Bronchial epithelial cell (primary cell): ENCODE results near the gene VPS4A. TPM values are rescaled to one million over a fixed set of nuclear protein-coding genes. Genes with fewer than 3 reads are reported as not detected.
"Not testable (repeated sequence)": the region's sequence is repeated elsewhere in the genome, so short reads cannot be mapped to it uniquely, and the experiment has no call there.

ENCODE experiments used
- DNase-seq: peaks from one replicate; pipeline ENCODE4 v3.0.0-alpha.2; 2010; ENCODE audit warnings: low read depth
- FAIRE-seq: peaks from 2 replicates; lab custom pipeline; 2011; peaks lifted over from hg19 to GRCh38; lab: Jason Lieb, UNC
- H3K27me3 ChIP-seq: 2 replicates; pipeline ENCODE4 v1.5.1; 2011; ENCODE audit warnings: low read length; ENCODE audit not compliant: control insufficient read depth, insufficient read depth
- H3K36me3 ChIP-seq: 2 replicates; pipeline ENCODE4 v1.5.1; 2011; ENCODE audit warnings: low read length; ENCODE audit not compliant: control insufficient read depth, insufficient read depth
- H3K4me3 ChIP-seq: 2 replicates; pipeline ENCODE4 v1.5.1; 2011; ENCODE audit warnings: mild to moderate bottlenecking, low read depth, low read length, control low read depth
- CTCF ChIP-seq: IDR thresholded peaks from 2 replicates; pipeline ENCODE4 v1.5.1; 2011; ENCODE audit warnings: mild to moderate bottlenecking, moderate library complexity, low read length, control low read depth, inconsistent platforms; ENCODE audit not compliant: insufficient read depth, severe bottlenecking
- total RNA-seq: library from RNA; depleted of rRNA; stranded (reverse); fragments of >200 nt; gene quantifications from 2 replicates; pipeline ENCODE4 v1.2.1, GENCODE V29; 2014

VPS4A gene
- total RNA-seq, 1 donor from 2014 or later: 41.9 TPM

GRCh38 chr16:69351309-69352027 lies 40.3 kb downstream of the VPS4A start, which contains the start of gene TMED6:
TMED6 (minus strand) TSS chr16:69351786; CDS start chr16:69351753, 33 bp downstream.
- peaks cover 5% of the 10 kb centered on the region for H3K36me3 ChIP-seq
- no peak for TF ChIP-seq CTCF
- no peak within 1 kb of the TSS for H3K4me3 ChIP-seq
- no peak for DNase-seq
- FAIRE-seq: no peak
- no peaks in the 10 kb centered on the region for H3K27me3 ChIP-seq

- not testable (repeated sequence) for H3K36me3 ChIP-seq, DNase-seq
Observed at GRCh38 chr16:69360070-69360469, 48.9 kb downstream of the VPS4A start.

GRCh38 chr16:69363281-69363717 lies 52.1 kb downstream of the VPS4A start:
- no peak overlapping the region for H3K4me3 ChIP-seq
- no peaks in the 10 kb centered on the region for H3K27me3 ChIP-seq
- H3K36me3 ChIP-seq: peaks cover 10% of the 10 kb centered on the region
- no peak for TF ChIP-seq CTCF
- peak; percentile 55 for DNase-seq
- no peak for FAIRE-seq

More at GRCh38 chr16:69360070-69360469, 48.9 kb downstream of the VPS4A start:
- H3K27me3 ChIP-seq, H3K4me3 ChIP-seq, FAIRE-seq: not testable (repeated sequence)

GRCh38 chr16:69364088-69364487 lies 52.9 kb downstream of the VPS4A start:
- DNase-seq: no peak
- Histone ChIP-seq H3K36me3 (peaks cover 10% of the 10 kb centered on the region), H3K4me3 (no peak overlapping the region), H3K27me3 (no peaks in the 10 kb centered on the region)
- no peak for FAIRE-seq
- TF ChIP-seq CTCF: no peak

- Histone ChIP-seq H3K27me3 (no peaks in the 10 kb centered on the region), H3K4me3 (no peak overlapping the region), H3K36me3 (peaks cover 12% of the 10 kb centered on the region)
- TF ChIP-seq CTCF: no peak
- FAIRE-seq (no peak), DNase-seq (no peak)
Observed at GRCh38 chr16:69365901-69366300, 54.8 kb downstream of the VPS4A start.

GRCh38 chr16:69366431-69366830 lies 55.3 kb downstream of the VPS4A start:
- FAIRE-seq (no peak), DNase-seq (no peak)
- peaks cover 11% of the 10 kb centered on the region for H3K36me3 ChIP-seq
- no peak for TF ChIP-seq CTCF
- H3K4me3 ChIP-seq: no peak overlapping the region
- H3K27me3 ChIP-seq: no peaks in the 10 kb centered on the region
